Uterus (tissue), 2 donors: ENCODE measurements around the gene BMPR1A.
"Not testable (repeated sequence)": the region's sequence is repeated elsewhere in the genome, so short reads cannot be mapped to it uniquely, and the experiment has no call there.

ENCODE experiments used
- POLR2A ChIP-seq, 2 donors: fragments of 450-650 bp; IDR thresholded peaks; one replicate each; pipeline ENCODE4 v1.6.1; 2016; ENCODE audit warnings: antibody characterized with exemption in 2 of 2, mild to moderate bottlenecking in 1 of 2, moderate library complexity in 1 of 2
- TF ChIP-seq, protein P1 (sequence below), 4 experiments: fragments of 200-600 bp in 2 of 4; fragments of 450-650 bp in 2 of 4; sonication (generic) in 2 of 4; IDR thresholded peaks; one replicate each; pipeline ENCODE4 v1.5.1; 2016 to 2019; ENCODE audit warnings: antibody characterized with exemption in 4 of 4, mild to moderate bottlenecking in 2 of 4, moderate library complexity in 1 of 4

DNA sequence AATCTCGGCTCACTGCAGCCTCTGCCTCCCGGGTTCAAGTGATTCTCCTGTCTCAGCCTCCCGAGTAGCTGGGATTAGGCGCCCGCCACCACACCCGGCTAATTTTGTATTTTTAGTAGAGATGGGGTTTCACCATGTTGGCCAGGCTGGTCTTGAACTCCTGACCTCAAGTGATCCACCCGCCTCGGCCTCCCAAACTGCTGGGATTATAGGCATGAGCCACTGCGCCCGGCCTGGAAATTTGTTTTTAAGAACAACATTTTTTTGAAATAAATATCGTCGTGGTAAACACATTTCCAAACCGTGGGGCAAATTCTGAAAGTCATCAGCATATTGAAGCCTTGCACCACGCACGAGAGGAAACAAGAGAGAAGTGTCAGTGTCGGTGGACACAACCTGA is 183.7 kb downstream of the BMPR1A start:
- TF ChIP-seq, protein P1, sequence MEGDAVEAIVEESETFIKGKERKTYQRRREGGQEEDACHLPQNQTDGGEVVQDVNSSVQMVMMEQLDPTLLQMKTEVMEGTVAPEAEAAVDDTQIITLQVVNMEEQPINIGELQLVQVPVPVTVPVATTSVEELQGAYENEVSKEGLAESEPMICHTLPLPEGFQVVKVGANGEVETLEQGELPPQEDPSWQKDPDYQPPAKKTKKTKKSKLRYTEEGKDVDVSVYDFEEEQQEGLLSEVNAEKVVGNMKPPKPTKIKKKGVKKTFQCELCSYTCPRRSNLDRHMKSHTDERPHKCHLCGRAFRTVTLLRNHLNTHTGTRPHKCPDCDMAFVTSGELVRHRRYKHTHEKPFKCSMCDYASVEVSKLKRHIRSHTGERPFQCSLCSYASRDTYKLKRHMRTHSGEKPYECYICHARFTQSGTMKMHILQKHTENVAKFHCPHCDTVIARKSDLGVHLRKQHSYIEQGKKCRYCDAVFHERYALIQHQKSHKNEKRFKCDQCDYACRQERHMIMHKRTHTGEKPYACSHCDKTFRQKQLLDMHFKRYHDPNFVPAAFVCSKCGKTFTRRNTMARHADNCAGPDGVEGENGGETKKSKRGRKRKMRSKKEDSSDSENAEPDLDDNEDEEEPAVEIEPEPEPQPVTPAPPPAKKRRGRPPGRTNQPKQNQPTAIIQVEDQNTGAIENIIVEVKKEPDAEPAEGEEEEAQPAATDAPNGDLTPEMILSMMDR (IDR thresholded peaks at IDR 0.05), result not testable (repeated sequence)
- TF ChIP-seq POLR2A (IDR thresholded peaks at IDR 0.05), result not testable (repeated sequence)
